ENCODE results near the gene TM9SF1. TPM values are rescaled to one million over a fixed set of nuclear protein-coding genes. Genes with fewer than 3 reads are reported as not detected.

Gene TM9SF1
- total and polyA plus RNA-seq, 10 of the 15 experiments (the other 5 are each of a cell fraction or from before 2014, with no cell fraction given): 7.2 to 39.2 (median 17.6) TPM

GRCh38 chr14:24196071-24197055 is 1.1 kb upstream of the TM9SF1 start:
- peaks cover 48% of the 10 kb centered on the region for H3K79me2 ChIP-seq (ENCODE audit: control insufficient read depth, insufficient read depth, low read length)
- CTCF ChIA-PET: interaction anchor here (1.0 to 2.9 kb wide), 11 partner anchors 15 to 235 kb away, joined by 3 to 11 read pairs (median 4); partner anchors contain the start of genes CHMP4A, CIDEB, EMC9 and IRF9
- peaks cover 0 to 4% of the 10 kb centered on the region in 2 experiments; a peak in 2 of 4 replicates for H3K36me3 ChIP-seq (ENCODE audit: control insufficient read depth in 2 of 2, insufficient read depth in 2 of 2, low read length in 1 of 2)
- peak overlapping the region; percentile 68 for H3K4me3 ChIP-seq
- H3K27ac ChIP-seq (ENCODE audit: control insufficient read depth, insufficient read depth): peak overlapping the region; percentile 96
- POLR2A ChIA-PET: interaction anchor here (0.6 to 3.9 kb wide), 24 partner anchors 9 to 1394 kb away, joined by 3 to 50 read pairs (median 6); partner anchors contain the start of genes CHMP4A, DCAF11, EMC9 and GMPR2
- peak; percentile 56 for ATAC-seq
- no peaks in the 10 kb centered on the region; the same call in 1 of the 3 replicates for H3K9me3 ChIP-seq (replicated peaks; ENCODE audit: control insufficient read depth, insufficient read depth, low read length)
- H3K4me1 ChIP-seq (ENCODE audit: control insufficient read depth, insufficient read depth, low read length): peaks cover 15% of the 10 kb centered on the region
- H3K4me2 ChIP-seq (ENCODE audit: control insufficient read depth, insufficient read depth): peak overlapping the region; percentile 90
- SMC1A ChIA-PET (ENCODE audit: uncharacterized antibody, unreplicated experiment): interaction anchor here (1.1 to 2.5 kb wide), 9 partner anchors 10 to 101 kb away, joined by 3 to 10 read pairs (median 4); partner anchors contain the start of genes CHMP4A, DCAF11, NRL and RABGGTA
- peak overlapping the region; percentile 98 for H2AFZ ChIP-seq (ENCODE audit: control insufficient read depth, low read depth, low read length)
- in situ Hi-C loops (cut with MboI): no loop called here
- peak overlapping the region; percentile 92 for H3K9ac ChIP-seq (ENCODE audit: control insufficient read depth, insufficient read depth, low read length)
- peak; percentile 36 for DNase-seq (ENCODE audit: low read depth, low spot score)
- WGBS (ENCODE audit: insufficient coverage, insufficient replicate concordance, low lambda C conversion rate, missing lambda C conversion rate): 10% methylated on average over 33 of the region's 33 CpGs
- peak; percentile 27 for FAIRE-seq
- TSS peak; percentile 91 for BruUV-seq (replicated peaks)
- H3K27me3 ChIP-seq (replicated peaks in 1 of 2; ENCODE audit: control insufficient read depth in 2 of 2, insufficient read depth in 2 of 2, low read length in 1 of 2): no peaks in the 10 kb centered on the region
- no peaks in the 10 kb centered on the region for H4K20me1 ChIP-seq (ENCODE audit: control insufficient read depth, insufficient read depth)
- RAD21 ChIA-PET (ENCODE audit: unreplicated experiment): interaction anchor here (0.5 to 3.0 kb wide), 12 partner anchors 17 to 112 kb away, joined by 3 to 10 read pairs (median 4); partner anchors contain the start of genes CHMP4A, CIDEB, DCAF11 and IRF9
- intact Hi-C loops (cut with micrococcal nuclease; ENCODE audit: unreplicated experiment): loop anchor here (1.0 kb wide), 1 partner anchor 17 kb away; the partner anchor contains the start of gene CHMP4A
- TF ChIP-seq PRDM15 (CRISPR knock-in tag; IDR thresholded peaks at IDR 0.05) (no peak), CHD1 (IDR thresholded peaks at IDR 0.05; ENCODE audit: low read depth, low read length) (peak; percentile 50; the same call in 1 of the 2 replicates), ZBTB4 (CRISPR knock-in tag; IDR thresholded peaks at IDR 0.05) (no peak), BMI1 (IDR thresholded peaks at IDR 0.05; ENCODE audit: borderline replicate concordance) (no peak), SIN3A (IDR thresholded peaks at IDR 0.05; ENCODE audit: low read depth, low read length) (no peak), MXI1 (IDR thresholded peaks at IDR 0.05; ENCODE audit: low read depth, low read length) (peak; percentile 87), ZNF687 (IDR thresholded peaks at IDR 0.05) (peak; percentile 34; the same call in 1 of the 2 replicates), CREB1 (IDR thresholded peaks at IDR 0.05; ENCODE audit: low read depth) (no peak), KLF5 (IDR thresholded peaks at IDR 0.05; ENCODE audit: partially characterized antibody) (no peak)

All from GM12878 (cell line).